GM21619 (cell line): Measurements from ENCODE around the gene AGXT.

ENCODE experiments used
- ATAC-seq: cut with Tn5 transposase; IDR thresholded peaks from one replicate; pipeline ENCODE4 v1.9.1; 2021; ENCODE audit not compliant: unreplicated experiment

The AGXT gene

GRCh38 chr2:240896871-240897692 lies 28.5 kb downstream of the AGXT start:
- no peak for ATAC-seq

GRCh38 chr2:240898108-240898730 lies 29.6 kb downstream of the AGXT start:
- ATAC-seq, result no peak

- no peak for ATAC-seq
Measured at GRCh38 chr2:240898731-240899467, 30.3 kb downstream of the AGXT start.

GRCh38 chr2:240899468-240899865 lies 30.8 kb downstream of the AGXT start:
- ATAC-seq, result no peak

GRCh38 chr2:240900141-240900860 lies 31.7 kb downstream of the AGXT start:
- no peak for ATAC-seq

- ATAC-seq, result no peak
Measured at GRCh38 chr2:240901986-240902614, 33.5 kb downstream of the AGXT start.

GRCh38 chr2:240902615-240903041 lies 34.0 kb downstream of the AGXT start:
- no peak for ATAC-seq

GRCh38 chr2:240903191-240904060 lies 34.8 kb downstream of the AGXT start:
- ATAC-seq, result no peak

- no peak for ATAC-seq
Measured at GRCh38 chr2:240904216-240905175, 35.9 kb downstream of the AGXT start.

- no peak for ATAC-seq
Measured at GRCh38 chr2:240905176-240905781, 36.7 kb downstream of the AGXT start.

GRCh38 chr2:240906141-240906910 lies 37.7 kb downstream of the AGXT start, which contains the start of gene CROCC2:
Gene CROCC2 (plus strand): TSS chr2:240906336. CDS start chr2:240906514, 178 bp downstream.
- ATAC-seq, result no peak

GRCh38 chr2:240906911-240907590 lies 38.4 kb downstream of the AGXT start:
- ATAC-seq, result no peak

GRCh38 chr2:240909216-240909974 lies 40.8 kb downstream of the AGXT start:
- ATAC-seq, result no peak

- ATAC-seq, result no peak
Measured at GRCh38 chr2:240911641-240912265, 43.1 kb downstream of the AGXT start.
